HG03064 (cell line): ENCODE results near the gene ZNF292.
"Not testable (repeated sequence)": the region's sequence is repeated elsewhere in the genome, so short reads cannot be mapped to it uniquely, and the experiment has no call there.

Experiments
- ATAC-seq: cut with Tn5 transposase; IDR thresholded peaks from one replicate; pipeline ENCODE4 v1.9.1; 2021; ENCODE audit warnings: low read depth; ENCODE audit not compliant: unreplicated experiment

ZNF292 gene

DNA sequence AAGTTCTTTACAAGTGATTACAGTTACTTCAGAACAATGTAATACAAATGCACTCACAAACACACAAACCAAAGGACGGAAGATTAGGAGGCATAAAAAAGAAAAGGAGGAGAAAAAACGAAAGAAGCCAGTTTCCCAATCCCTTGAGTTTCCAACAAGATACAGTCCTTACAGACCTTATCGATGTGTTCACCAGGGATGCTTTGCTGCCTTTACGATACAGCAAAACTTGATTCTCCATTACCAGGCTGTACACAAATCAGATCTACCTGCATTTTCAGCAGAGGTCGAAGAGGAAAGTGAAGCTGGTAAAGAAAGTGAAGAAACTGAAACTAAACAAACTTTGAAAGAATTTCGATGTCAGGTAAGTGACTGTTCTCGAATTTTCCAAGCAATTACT is 104.4 kb downstream of the ZNF292 start:
- no peak for ATAC-seq

DNA sequence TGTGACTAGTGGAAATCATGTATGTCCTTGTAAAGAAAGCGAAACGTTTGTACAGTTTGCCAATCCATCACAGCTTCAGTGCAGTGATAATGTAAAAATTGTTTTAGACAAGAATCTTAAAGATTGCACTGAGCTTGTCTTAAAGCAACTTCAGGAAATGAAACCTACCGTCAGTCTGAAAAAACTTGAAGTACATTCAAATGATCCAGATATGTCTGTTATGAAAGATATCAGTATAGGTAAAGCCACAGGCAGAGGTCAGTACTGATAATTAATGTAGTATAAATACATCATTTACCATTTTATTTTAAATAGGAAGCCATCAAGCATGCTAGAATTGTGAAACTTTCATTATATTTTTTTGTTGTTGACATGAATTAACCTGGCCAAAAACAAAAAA is 106.2 kb downstream of the ZNF292 start:
- no peak for ATAC-seq

DNA sequence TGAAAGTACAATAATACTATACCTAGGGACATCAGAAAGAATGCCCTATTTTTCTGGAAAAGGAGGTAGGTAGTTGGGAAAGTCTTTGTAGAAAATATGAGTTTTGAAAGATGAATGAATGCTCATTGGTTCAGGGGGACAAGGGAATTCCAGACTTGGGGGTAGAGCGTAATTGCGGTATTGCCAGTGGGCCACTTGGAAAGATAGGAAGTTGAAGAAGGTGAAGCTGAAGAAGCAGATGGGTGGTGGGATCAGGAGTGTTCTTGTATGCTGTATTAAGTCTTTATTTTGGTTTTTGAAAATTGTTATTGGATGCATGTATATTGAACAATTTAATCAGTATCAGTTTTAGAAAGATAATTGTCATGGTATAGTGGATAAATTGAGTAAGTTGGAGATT is 109.1 kb downstream of the ZNF292 start:
- no peak for ATAC-seq

DNA sequence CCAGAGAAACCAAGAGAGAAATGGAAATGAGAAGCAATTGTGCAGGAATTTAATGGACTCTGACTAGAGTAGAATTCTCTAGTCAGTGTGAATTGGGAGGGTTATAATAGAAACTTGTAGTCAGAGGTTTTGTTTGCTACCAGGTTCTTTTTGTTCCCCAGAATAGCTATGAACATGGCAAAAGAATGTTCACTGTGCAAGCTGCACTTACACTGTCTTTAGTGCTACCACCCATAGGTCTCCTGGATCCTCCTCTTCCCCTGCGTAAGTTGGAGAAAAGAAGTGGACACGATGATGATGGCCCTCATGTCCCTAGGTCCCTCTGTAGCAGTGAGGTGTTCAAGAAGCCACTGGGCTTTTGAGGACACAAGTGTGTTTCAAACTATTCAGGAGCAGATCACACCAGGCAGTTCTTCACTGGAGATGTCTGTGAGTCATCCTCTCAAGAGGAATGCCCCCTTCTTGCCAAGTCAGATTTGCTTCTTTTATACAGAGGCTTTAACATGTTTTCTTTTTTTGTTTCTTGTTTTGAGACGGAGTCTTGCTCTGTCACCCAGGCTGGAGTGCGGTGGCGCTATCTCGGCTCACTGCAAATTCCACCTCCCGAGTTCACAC is 119.4 kb downstream of the ZNF292 start:
- ATAC-seq: no peak

DNA sequence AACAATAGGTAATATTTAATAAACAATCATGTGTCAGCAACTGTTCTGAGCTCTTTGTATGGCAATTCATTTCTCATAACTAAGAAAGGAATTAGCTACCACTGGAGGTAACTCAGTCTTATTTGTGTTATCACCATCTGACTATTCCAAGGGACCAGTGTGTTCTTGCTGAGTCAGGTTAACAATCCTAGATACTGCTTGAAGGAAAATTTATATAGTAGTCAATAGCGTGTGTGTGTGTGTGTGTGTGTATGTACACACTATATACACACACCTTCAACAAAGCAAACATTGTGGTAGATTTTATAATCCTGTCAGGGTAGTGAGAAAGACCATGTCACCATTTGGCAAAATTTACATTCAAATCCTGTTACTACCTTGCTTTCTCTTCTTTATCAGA is 121.3 kb downstream of the ZNF292 start:
- no peak for ATAC-seq

DNA sequence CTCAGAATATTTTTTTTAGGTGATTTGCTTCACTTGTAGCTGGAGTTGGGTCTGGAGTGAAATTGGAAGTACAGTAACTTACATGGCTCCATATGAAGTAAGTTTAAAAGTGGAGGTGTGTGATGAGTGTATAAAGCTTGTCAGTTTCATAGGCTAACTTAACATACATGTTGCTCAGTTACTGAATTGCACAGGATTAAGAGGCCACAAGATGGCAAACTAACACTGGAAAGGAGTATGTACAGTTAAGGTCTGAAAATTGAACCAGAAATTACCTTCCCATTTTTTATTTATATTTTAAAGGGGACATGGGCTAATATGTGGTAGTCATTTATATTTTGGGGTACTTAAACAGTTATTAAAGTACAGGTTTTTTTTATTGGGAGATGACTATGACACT is 121.8 kb downstream of the ZNF292 start:
- no peak for ATAC-seq

DNA sequence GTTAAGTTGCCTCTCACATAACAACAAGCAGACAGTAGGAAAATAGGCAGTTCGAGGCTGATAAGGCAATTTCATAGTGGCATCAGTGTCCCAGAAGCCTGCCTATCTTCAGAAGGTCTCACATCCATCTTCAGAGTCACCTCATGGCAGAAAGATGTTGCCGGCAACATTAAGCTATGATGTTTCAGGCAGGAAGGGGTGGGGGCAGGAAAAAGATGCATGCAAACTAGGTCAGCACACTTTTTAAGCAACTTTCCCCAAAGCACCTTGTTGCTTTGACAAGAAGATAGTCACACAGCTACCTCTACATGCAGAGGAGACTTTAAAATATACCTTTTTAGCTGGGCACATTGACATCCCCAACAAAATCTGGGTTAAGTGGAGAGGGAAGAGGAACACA is 123.8 kb downstream of the ZNF292 start:
- no peak for ATAC-seq

DNA sequence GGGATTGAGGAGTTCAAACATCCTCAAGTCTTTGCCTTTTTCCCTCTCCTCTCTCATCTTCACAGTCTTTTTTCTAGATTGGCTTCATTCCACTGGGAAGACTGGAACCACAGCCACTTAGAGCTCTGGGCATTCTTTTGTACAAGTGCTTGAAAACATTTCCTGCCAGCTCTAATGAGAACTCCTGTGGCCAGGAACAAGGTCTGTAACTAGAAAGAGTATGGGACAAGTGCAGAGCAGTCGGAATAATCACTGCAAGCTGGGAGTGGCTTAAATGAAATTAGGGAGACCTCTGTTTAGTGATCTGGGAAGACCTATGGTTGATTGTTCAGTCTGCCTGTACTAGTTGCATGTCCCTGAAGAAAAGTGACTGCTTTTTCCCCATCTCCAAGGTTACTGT is 126.1 kb downstream of the ZNF292 start:
- ATAC-seq: no peak

DNA sequence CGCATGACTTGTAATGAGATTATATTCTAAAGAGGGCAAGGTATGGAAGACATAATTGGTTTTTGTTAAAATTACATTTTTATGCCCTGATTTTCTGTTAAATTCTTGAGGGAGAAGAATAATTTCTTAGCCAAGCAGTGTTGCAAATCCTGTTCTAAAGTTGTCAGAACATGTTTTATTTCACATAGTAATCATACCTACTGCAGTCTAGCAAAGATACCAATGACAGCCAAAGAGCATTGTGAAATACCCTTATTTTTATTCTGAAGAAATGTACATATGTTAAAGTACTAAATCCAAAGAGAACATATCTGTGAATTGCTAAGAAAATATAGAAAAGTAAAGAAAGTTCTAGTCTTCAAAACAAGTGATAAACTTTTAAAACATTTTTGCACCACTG is 127.4 kb downstream of the ZNF292 start:
- ATAC-seq: no peak

DNA sequence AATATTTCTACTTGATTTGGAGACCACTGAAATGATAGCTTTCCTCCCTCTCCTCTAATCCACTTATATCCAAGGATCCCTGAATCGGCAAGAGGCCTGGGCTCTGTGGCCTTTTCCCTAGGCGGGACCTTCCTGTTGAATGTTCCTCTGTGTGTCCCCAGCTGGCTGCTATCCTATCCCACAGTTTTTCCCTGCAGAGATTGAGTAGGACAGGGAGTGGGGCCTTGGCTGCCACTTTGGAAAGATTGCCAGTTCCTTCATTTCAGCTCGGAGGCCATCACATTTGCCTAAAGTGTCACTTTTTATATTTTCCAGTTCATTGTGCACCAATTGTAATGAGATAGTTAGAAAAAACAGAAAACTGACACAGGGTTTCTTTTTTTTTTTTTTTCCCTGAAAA is 128.1 kb downstream of the ZNF292 start:
- ATAC-seq: no peak

DNA sequence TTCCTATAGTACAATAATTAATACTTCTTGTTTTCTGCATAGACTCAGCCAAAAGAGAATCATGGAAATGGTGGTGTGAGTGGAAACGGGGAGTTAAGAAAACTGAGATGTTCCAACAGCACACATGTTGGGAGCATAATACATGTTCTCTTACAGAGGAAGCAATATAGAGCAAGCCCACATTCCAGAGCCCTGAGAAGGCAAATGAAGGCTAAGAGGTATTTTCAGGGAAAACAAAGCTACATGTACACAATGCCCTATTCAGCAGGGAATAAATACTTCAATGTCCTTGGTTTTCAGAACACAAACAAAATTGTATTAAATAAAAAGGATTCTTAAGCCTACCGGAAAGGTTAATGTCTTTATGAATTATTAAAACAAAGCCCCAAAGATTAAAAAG is 131.9 kb downstream of the ZNF292 start:
- no peak for ATAC-seq

DNA sequence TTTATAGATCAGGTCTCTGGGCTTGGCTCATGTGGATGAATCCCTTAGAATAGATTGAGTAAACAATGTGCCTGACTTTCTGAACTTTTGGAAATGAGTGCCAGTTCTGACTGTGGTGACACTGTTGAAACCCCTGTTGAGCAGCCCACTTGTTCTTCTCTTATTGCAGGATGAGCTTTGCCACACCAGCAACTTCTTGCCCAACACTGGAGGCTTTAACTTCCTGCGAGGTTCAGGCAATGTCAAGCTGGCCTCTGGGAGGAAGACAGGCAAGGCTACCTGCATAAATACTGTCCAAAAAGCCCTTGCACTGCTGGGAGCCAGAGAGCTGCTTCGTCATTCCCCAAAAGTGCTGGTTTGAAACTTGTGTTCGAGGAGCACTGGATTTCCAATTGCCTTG is 134.2 kb downstream of the ZNF292 start:
- no peak for ATAC-seq

DNA sequence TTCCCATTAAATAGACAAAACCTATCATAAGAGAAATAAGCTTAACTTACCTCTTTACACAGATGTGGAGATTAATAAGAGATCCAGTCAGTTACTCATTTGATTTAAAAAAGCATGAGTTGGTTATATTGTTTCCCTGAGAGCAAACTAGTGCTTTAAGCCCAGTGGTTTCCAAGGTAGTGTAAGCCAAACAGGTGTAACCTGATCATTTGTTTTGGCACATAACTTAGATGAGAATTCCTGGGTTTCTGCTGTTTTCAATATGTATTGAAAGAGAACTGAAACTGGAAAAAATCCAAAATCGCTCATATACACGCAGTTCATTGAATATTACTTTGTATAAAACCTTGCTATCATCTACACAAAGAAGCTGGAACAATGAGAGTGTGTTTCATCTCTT is 136.5 kb downstream of the ZNF292 start:
- no peak for ATAC-seq

DNA sequence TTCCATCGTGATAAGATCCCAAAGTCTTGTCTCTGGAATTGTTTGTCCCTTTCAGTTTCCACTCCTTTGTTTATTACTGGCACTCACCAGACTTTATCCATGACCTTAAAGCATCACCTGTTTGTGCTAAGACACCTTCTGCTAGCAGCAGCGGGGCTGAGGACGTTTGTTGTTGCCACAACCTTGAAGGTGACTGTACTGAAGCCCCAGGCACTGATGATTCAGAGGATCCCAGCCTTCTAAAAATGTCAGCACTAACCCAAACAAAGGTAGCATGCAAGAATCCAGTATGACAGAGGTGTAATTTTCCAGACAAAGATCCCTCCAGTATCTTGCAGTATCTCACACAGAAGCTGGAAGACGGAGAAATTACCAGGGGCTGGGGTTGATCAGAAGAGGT is 138.2 kb downstream of the ZNF292 start:
- ATAC-seq: no peak

DNA sequence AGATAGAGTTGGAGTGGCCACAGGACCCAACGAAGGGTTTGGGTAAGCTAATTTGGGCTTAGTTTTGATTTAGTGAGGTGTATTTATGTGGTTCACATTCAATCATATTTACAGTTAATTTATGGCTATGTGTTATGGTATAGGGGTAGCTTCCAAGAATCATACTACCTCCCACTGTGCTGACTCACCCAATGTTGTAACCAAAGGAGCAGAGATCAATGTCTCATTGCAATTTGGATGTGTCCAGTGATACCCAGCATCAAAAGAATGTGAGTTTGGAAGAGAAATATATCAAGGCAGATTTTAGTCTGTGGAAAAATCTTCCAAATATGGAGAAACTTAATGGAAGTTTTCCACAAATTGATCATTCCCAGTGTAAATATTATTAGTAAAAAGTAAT is 141.8 kb downstream of the ZNF292 start:
- no peak for ATAC-seq

DNA sequence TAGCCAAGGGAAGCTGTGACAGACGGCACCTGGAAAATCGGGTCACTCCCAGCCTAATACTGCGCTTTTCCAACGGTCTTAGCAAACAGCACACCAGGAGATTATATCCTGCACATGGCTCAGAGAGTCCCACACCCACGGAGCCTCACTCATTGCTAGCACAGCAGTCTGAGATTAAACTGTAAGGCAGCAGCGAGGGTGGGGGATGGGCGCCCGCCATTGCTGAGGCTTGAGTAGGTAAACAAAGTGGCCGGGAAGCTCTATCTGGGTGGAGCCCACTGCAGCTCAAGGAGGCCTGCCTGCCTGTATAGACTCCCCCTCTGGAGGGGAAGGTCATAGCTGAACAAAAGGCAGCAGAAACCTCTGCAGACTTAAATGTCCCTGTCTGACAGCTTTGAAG is 145.9 kb downstream of the ZNF292 start:
- not testable (repeated sequence) for ATAC-seq

DNA sequence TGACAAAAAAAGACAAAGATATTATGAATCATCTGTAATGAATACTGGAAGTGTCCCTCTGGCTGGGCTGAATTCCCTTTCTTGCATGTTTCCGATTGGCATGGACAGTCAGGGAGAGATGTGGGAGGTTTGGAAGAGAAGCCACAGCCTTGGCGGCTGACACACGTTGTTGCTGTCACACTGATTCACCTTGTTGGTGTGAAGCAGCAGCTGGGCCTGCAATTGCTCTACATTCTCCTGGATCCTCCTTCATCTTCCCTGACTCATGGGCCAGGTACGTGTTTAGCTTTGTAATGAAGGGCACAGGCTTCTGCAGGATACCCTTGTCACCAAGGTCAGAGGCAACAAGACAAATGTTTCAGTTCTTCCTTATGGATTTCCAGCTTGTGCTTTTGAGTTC is 153.6 kb downstream of the ZNF292 start:
- ATAC-seq: no peak

DNA sequence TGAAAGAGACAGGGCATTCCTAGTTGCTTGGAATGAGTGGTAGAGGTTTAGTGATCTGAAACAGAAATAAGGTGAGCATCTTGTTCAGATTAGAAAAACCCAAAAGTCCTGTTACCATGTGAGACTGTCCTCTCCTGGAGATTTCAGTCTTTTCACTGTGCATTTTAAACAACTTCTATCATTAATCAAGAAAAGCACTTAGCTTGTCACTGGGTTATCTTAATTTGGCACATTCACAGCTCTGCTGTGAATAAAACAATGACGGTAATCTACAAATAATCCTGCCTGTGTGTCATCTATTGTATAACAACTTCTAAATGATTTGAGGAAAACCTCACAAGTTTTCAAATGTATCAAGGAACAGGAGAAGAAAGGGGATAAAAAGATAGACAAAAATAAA is 157.5 kb downstream of the ZNF292 start:
- no peak for ATAC-seq
